T-helper 17 cell (primary cell): ENCODE data around the gene NOP53. TPM values are rescaled to one million over a fixed set of nuclear protein-coding genes. Genes with fewer than 3 reads are reported as not detected.
"Not testable (repeated sequence)": the region's sequence is repeated elsewhere in the genome, so short reads cannot be mapped to it uniquely, and the experiment has no call there.

Experiments used
- ATAC-seq: fragments of 150-1000 bp; cut with Tn5 transposase; 2 replicates; pipeline ENCODE4 v1.10.0; 2021; ENCODE audit warnings: mild to moderate bottlenecking, moderate library complexity
- DNase-seq, 3 donors: peaks; one replicate each; pipeline versions ENCODE4 v3.0.0 to v3.0.0-alpha.2; 2020 to 2021
- H3K9me3 ChIP-seq: one replicate; pipeline ENCODE4 v1.7.0; 2013; ENCODE audit warnings: low read length, mild to moderate bottlenecking; ENCODE audit not compliant: control insufficient read depth, poor library complexity, severe bottlenecking
- H3K27ac Mint-ChIP-seq: one replicate; pipeline ENCODE4 v1.8.0; 2022; ENCODE audit warnings: mild to moderate bottlenecking, moderate library complexity, mixed read lengths
- H3K27me3 Mint-ChIP-seq: one replicate; pipeline ENCODE4 v1.8.0; 2022; ENCODE audit warnings: mixed read lengths
- H3K36me3 Mint-ChIP-seq: one replicate; pipeline ENCODE4 v1.8.0; 2022; ENCODE audit warnings: low read depth, mixed read lengths
- H3K4me1 Mint-ChIP-seq: one replicate; pipeline ENCODE4 v1.8.0; 2022; ENCODE audit warnings: mild to moderate bottlenecking, mixed read lengths
- H3K4me3 Mint-ChIP-seq: one replicate; pipeline ENCODE4 v1.8.0; 2022; ENCODE audit warnings: mild to moderate bottlenecking, moderate library complexity, mixed read lengths
- total RNA-seq, 4 donors: library from RNA in 2 of 4; stranded (reverse) in 2 of 4; gene quantifications; one replicate each; pipeline ENCODE4 v1.2.3 and lab custom pipeline; 2022 to 2026

Gene NOP53
- total RNA-seq, 2 donors from 2014 or later: 742 to 873 TPM

DNA sequence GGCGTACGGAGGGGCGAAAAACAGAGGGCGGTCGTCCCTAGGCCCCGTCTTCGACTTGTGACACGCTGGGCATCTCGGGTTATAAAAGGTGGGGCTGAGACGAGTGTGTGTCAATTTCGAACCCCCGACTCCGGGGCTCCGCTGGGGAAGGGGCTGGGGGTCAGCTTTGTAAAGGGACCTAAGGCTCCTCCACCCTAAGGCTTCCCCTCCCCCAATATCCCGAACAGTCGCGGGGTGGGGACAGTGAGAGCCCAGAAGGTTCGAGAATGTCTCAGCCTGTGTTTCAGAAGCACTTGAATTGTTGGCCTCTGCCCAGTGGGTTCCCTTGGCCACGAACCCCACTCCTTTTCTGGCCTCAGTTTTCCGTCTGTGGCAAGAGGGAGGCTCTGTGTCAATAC, 33.6 kb downstream of the NOP53 start:
- Mint-ChIP-seq H3K4me3 (peak overlapping the region; percentile 97), H3K27me3 (no peaks in the 10 kb centered on the region), H3K27ac (peak overlapping the region; percentile 91), H3K4me1 (peaks cover 28% of the 10 kb centered on the region), H3K36me3 (peaks cover 6% of the 10 kb centered on the region)
- H3K9me3 ChIP-seq: no peaks in the 10 kb centered on the region
- ATAC-seq: peak; percentile 10
- no peak for DNase-seq

DNA sequence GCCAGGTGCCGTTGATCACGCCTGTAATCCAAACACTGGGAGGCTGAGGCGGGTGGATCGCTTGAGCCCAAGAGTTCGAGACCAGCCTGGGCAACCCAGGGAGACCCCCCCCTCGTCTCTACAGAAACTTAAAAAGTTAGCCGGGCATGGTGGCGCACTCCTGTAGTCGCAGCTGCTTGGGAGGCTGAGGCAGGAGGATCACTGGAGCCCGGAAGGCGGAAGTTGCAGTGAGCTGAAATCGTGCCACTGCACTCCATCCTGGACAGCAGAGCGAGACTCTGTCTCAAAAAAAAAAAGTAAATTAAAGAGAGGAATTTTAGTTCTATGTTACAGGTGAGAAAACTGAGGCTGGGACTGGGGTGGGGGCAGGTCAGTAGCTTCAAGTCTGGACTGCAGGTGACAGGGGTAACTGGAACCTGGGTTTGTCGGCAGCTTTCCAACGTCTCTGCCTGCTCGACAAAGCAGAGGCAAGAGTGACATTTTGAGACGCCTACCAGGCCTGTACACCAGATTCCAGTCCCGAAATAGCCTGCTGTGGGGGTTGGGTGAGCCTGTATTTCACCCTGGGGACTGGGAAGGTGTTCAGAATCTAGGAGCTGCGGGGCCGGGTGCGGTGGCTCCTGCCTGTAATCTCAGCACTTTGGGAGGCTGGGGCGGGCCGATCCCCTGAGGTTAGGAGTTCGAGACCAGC, 34.3 kb downstream of the NOP53 start:
- H3K4me1 Mint-ChIP-seq: peaks cover 28% of the 10 kb centered on the region
- H3K27me3 Mint-ChIP-seq: no peaks in the 10 kb centered on the region
- no peak for DNase-seq
- no peaks in the 10 kb centered on the region for H3K9me3 ChIP-seq
- H3K4me3 Mint-ChIP-seq: peak overlapping the region; percentile 97
- peak overlapping the region; percentile 91 for H3K27ac Mint-ChIP-seq
- ATAC-seq: no peak
- peaks cover 12% of the 10 kb centered on the region for H3K36me3 Mint-ChIP-seq

DNA sequence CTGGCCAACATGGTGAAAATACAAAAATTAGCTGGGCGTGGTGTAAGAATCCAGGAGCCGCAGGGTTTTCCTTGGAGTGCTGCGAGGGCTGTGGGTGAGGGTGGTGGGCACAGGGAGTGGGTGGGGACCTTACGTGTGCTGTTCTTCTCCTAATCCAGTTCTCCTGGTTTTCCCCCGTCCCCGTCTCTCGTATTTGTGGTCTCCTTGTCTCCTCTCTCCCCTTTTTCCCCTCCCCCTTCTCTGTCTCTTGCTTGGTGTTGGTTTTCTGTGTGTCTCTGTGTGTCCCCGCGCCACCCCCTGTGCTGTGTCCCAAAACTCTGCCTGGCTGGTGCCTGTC, 34.8 kb downstream of the NOP53 start:
- Mint-ChIP-seq H3K4me1 (peaks cover 28% of the 10 kb centered on the region), H3K27ac (peak overlapping the region; percentile 91), H3K4me3 (peak overlapping the region; percentile 97), H3K27me3 (no peaks in the 10 kb centered on the region), H3K36me3 (peaks cover 12% of the 10 kb centered on the region)
- H3K9me3 ChIP-seq: no peaks in the 10 kb centered on the region
- no peak for ATAC-seq
- no peak for DNase-seq

DNA sequence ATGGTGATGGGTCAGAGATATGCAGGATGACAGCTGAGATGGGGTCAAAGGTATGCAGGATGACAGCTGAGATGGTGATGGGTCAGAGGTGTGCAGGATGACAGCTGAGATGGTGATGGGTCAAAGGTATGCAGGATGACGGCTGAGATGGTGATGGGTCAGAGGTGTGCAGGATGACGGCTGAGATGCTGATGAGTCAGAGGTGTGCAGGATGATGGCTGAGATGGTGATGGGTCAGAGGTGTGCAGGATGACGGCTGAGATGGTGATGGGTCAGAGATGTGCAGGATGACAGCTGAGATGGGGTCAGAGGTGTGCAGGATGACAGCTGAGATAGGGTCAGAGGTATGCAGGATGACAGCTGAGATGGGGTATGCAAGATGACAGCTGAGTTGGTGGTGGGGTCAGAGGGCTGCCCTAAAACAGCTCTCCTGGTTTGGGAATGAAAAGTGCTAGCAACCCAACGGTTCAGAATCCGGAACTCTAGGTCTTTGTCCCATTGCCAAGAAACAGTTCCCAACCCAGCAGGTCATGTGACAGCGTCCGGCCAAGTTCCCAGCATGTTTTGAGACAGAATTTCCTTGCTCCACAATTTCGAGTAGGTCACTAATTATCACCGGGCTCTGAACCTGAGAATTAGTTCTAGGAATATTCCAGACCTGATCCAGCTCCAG, 36.4 kb downstream of the NOP53 start:
- H3K4me1 Mint-ChIP-seq: peaks cover 26% of the 10 kb centered on the region
- H3K9me3 ChIP-seq: no peaks in the 10 kb centered on the region
- DNase-seq (no peak), ATAC-seq (no peak)
- H3K36me3 Mint-ChIP-seq: peaks cover 12% of the 10 kb centered on the region
- H3K27ac Mint-ChIP-seq: no peak overlapping the region
- H3K4me3 Mint-ChIP-seq: peak overlapping the region; percentile 19
- H3K27me3 Mint-ChIP-seq: no peaks in the 10 kb centered on the region

DNA sequence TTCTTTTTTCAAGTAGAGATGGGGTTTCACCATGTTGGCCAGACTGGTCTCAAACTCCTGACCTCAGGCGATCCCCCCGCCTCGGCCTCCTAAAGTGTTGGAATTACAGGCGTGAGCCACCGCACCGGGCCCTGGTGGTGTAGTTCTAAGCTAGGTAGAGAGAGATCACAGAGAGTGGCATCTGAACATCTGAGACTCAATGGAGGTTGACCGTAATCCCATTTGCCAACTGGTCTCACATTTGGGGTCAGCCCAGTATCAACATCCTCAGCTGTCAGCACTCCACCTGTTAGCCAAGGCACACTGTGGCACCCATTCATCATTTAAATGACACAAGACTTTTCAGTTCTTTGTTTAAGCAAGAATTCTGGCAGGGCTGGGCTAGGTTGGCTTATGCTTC, 41.2 kb downstream of the NOP53 start:
- Mint-ChIP-seq H3K4me1 (peaks cover 7% of the 10 kb centered on the region), H3K4me3 (no peak overlapping the region), H3K36me3 (peaks cover 8% of the 10 kb centered on the region), H3K27me3 (no peaks in the 10 kb centered on the region), H3K27ac (no peak overlapping the region)
- DNase-seq (no peak), ATAC-seq (no peak)
- no peaks in the 10 kb centered on the region for H3K9me3 ChIP-seq

DNA sequence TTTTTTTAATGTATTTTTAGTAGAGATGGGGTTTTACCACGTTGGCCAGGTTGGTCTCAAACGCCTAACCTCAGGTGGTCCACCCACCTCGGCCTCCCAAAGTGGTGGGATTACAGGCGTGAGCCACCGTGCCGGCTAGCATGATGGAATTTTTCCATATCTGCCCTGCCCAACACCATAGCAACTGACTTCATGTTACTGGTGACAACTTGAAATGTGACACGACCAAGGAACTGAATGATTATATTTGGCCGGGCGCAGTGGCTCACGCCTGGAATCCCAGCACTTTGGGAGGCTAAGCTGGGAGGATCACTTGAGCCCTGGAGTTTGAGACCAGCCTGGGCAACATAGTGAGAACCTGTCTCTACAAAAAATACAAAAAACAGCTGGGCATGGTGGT, 42.0 kb downstream of the NOP53 start:
- DNase-seq, H3K4me3 Mint-ChIP-seq, H3K27ac Mint-ChIP-seq, H3K9me3 ChIP-seq, H3K36me3 Mint-ChIP-seq, ATAC-seq, H3K27me3 Mint-ChIP-seq, H3K4me1 Mint-ChIP-seq: not testable (repeated sequence)

DNA sequence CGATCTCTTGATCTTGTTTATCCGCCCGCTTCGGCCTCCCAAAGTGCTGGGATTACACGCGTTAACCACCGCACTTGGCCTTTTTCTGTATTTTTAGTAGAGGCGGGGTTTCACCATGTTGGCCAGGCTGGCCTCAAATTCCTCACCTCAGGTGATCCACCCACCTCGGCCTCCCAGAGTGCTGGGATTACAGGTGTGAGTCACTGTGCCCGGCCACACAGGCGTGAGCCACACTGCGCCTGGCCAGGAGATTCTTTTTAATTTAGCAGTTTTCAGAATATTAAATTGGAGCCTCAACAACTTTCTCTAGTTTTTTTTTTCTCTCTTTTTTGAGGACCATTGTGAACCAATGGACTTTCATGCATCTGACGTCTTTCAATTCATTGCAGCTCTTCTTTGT, 44.5 kb downstream of the NOP53 start:
- not testable (repeated sequence) for H3K9me3 ChIP-seq, ATAC-seq, DNase-seq, H3K36me3 Mint-ChIP-seq, H3K27ac Mint-ChIP-seq, H3K4me1 Mint-ChIP-seq, H3K4me3 Mint-ChIP-seq, H3K27me3 Mint-ChIP-seq

DNA sequence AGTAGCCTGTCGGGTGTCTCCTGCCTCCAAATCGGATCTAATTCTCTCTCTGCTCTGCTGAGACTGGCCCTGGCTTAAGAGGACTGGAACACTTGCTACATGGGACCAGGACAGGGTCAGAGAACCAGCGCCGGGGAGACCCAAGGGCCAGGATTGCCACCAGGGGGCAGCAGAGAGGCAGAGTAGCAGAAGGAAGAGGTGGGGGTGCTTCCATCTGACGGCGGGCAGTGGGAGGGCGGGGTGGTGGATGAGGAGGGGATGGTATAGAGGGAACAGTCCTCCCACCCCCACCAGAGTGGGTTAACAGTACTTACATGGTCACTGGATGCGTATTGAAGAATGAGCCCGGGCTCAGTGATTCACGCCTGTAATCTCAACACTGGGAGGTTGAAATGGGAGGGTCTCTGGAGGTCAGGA, 45.1 kb downstream of the NOP53 start:
- ATAC-seq: peak; percentile 76
- no peaks in the 10 kb centered on the region for H3K36me3 Mint-ChIP-seq
- H3K4me1 Mint-ChIP-seq: peaks cover 2% of the 10 kb centered on the region
- no peaks in the 10 kb centered on the region for H3K27me3 Mint-ChIP-seq
- no peak overlapping the region for H3K4me3 Mint-ChIP-seq
- peaks cover 2% of the 10 kb centered on the region for H3K9me3 ChIP-seq
- H3K27ac Mint-ChIP-seq: no peak overlapping the region
- peak; percentile 65 to 83 (median 77) for DNase-seq

DNA sequence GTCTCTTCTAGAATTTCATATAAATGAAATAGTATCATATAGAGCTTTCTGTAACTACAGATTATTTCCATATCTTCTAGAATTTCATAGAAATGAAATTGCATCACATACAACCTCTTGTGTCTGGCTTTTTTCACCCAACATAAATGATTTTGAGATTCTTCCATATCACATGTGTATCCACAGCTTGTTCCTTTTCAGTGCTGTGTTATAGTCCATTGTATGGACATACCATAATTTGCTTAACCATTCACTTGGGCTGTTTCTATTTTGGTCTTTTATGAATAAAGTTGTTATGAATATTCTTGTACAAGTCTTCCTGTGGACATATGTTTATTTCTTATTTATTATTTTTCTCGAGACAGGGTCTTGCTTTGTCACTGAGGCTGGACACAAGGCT, 47.3 kb downstream of the NOP53 start:
- ATAC-seq (no peak), DNase-seq (no peak)
- H3K9me3 ChIP-seq: peaks cover 2% of the 10 kb centered on the region
- Mint-ChIP-seq H3K4me3 (no peak overlapping the region), H3K36me3 (no peaks in the 10 kb centered on the region), H3K27ac (no peak overlapping the region), H3K4me1 (peaks cover 2% of the 10 kb centered on the region), H3K27me3 (no peaks in the 10 kb centered on the region)

DNA sequence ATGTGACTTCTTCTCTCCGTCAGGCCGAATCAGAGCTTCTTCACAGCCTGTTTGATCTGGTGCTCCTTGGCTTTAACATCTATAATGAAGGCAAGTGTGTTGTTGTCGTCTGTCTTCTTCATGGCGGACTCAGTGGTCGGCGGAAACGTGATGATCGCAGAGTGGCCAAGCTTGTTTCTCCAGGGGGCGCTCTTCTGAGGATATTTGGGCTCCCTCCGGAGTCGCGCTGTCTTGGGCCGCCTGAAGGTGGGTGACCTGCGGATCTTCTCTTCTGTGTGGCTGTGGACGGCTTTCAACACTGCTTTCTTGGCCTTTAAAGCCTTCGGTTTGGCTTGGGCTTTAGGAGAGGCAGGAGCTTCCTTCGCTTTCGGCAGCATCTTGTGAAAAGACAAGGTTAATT, 49.2 kb downstream of the NOP53 start:
- ATAC-seq: no peak
- DNase-seq: no peak
- no peak overlapping the region for H3K27ac Mint-ChIP-seq
- H3K36me3 Mint-ChIP-seq: peaks cover 4% of the 10 kb centered on the region
- H3K27me3 Mint-ChIP-seq: peaks cover 16% of the 10 kb centered on the region
- H3K4me1 Mint-ChIP-seq: peaks cover 2% of the 10 kb centered on the region
- no peak overlapping the region for H3K4me3 Mint-ChIP-seq
- peaks cover 2% of the 10 kb centered on the region for H3K9me3 ChIP-seq

DNA sequence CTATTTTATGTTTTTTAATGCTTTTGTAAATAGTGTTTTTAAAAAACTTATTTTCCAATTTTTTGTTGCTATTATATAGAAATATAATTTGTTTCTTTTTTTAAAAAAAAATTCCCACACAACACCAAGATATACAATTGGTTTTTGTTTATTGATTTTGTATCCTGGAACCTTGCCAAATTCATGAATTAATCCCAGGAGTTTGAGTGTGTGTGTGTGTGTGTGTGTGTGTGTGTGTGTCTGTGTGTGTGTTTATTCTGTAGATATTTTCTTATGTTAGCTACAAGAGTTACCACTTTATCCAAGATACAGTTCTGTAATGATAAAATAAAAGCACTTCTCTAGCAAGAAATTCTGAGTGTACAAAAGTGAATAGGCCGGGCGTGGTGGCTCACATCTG, 51.4 kb downstream of the NOP53 start:
- DNase-seq: no peak
- H3K27ac Mint-ChIP-seq: no peak overlapping the region
- peaks cover 4% of the 10 kb centered on the region for H3K36me3 Mint-ChIP-seq
- no peak overlapping the region for H3K4me3 Mint-ChIP-seq
- peaks cover 16% of the 10 kb centered on the region for H3K27me3 Mint-ChIP-seq
- no peaks in the 10 kb centered on the region for H3K4me1 Mint-ChIP-seq
- peaks cover 2% of the 10 kb centered on the region for H3K9me3 ChIP-seq
- no peak for ATAC-seq

DNA sequence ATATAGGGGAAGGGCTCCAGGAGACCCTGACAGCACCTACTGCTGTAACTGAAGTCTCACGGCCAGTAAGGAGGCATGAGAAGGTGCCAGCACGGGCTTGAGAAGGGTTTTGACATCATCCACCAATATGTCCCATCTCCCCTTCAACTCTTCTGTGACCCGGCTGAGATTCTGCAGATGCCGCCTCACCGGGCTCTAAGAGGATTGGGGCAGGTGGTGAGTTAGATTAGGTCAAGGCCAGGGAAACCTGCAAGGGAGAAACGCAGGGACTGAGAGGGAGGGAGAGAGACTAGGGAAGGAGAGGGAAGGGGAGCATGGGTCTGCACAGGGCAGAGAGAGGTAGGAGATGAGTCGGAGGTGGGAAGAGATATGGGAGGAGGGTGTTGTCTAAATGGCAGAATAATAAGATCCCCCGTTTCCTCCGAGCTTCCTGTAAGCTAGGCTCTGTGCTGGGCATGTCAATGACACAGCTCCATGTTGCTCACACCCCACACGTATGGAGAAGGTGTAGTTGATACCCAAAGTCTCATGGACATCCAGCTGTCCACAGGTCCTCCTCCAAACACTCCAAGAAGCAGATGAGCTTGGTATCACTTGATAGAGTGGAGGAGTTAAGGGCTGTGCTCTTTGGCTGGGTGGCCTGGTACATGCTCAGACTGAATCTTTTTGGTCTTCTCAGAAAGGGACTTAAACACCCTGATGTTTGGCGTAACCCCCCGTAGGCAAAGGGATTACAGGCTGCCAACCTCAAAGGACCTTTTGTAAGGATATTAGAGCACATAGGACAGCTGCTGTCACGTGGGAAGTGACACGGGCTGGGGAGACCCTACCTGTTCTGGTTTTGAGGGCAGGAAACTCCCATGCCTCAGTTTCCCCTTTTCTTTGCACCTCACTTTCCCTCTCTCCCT, 52.9 kb downstream of the NOP53 start:
- H3K9me3 ChIP-seq: no peaks in the 10 kb centered on the region
- Mint-ChIP-seq H3K4me1 (no peaks in the 10 kb centered on the region), H3K4me3 (no peak overlapping the region), H3K36me3 (peaks cover 4% of the 10 kb centered on the region), H3K27me3 (peaks cover 16% of the 10 kb centered on the region), H3K27ac (no peak overlapping the region)
- no peak for DNase-seq
- no peak for ATAC-seq

DNA sequence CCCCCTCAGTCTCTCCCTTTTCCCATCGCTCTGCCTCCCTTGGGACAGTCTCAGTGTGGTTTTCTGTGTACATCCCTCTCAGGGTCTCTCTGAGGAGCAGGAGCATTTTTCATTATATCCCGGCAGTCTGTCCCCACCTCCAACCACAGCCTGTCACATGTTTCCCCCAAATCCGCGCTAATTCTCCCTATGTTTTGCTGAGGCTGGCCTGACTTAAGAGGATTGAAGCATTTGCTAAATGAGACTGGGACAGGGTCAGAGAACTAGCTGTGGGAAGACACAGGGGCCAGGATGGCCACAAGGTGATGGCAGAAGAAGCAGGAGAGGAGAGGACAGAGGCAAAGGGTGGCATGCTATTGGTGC, 53.5 kb downstream of the NOP53 start:
- DNase-seq (no peak), ATAC-seq (no peak)
- Mint-ChIP-seq H3K4me1 (no peaks in the 10 kb centered on the region), H3K36me3 (peaks cover 4% of the 10 kb centered on the region), H3K4me3 (no peak overlapping the region), H3K27me3 (peaks cover 16% of the 10 kb centered on the region), H3K27ac (no peak overlapping the region)
- no peaks in the 10 kb centered on the region for H3K9me3 ChIP-seq
